Spleen (tissue), 11 donors: ENCODE measurements around the gene CERS3. TPM values are rescaled to one million over a fixed set of nuclear protein-coding genes. Genes with fewer than 3 reads are reported as not detected.
A peak's percentile ranks its signal among the peaks of the same experiment; 100 is the strongest.

Source experiments
- DNase-seq: peaks from one replicate; pipeline ENCODE4 v3.0.0-alpha.2; 2020
- H3K27ac ChIP-seq, 8 donors: fragments of 200-600 bp; sonication (generic) in 7 of 8; 1 replicate in 4 of 8; 2 replicates in 4 of 8; pipeline versions ENCODE4 v1.5.0 to v1.8.0; 2016 to 2021; ENCODE audit warnings: inconsistent platforms in 4 of 8, mild to moderate bottlenecking in 4 of 8, moderate library complexity in 1 of 8
- H3K27me3 ChIP-seq, 7 donors: fragments of 200-600 bp; sonication (generic) in 6 of 7; replicated peaks in 1 of 7; 1 replicate in 4 of 7; 2 replicates in 3 of 7; pipeline versions ENCODE4 v1.5.0 to v1.8.0; 2016 to 2021; ENCODE audit warnings: inconsistent platforms in 3 of 7, mild to moderate bottlenecking in 1 of 7
- H3K36me3 ChIP-seq, 6 donors: fragments of 200-600 bp; sonication (generic) in 5 of 6; 1 replicate in 4 of 6; 2 replicates in 2 of 6; pipeline versions ENCODE4 v1.5.0 to v1.8.0; 2016 to 2021; ENCODE audit warnings: inconsistent platforms in 2 of 6
- H3K4me1 ChIP-seq, 6 donors: fragments of 200-600 bp; sonication (generic) in 5 of 6; 1 replicate in 3 of 6; 2 replicates in 3 of 6; pipeline versions ENCODE4 v1.5.0 to v1.8.0; 2016 to 2021; ENCODE audit warnings: inconsistent platforms in 3 of 6
- H3K4me3 ChIP-seq, 8 donors: fragments of 200-600 bp; sonication (generic) in 7 of 8; 1 replicate in 4 of 8; 2 replicates in 4 of 8; pipeline versions ENCODE4 v1.5.0 to v1.8.0; 2016 to 2021; ENCODE audit warnings: inconsistent platforms in 4 of 8, mild to moderate bottlenecking in 4 of 8, moderate library complexity in 2 of 8
- H3K9me3 ChIP-seq, 8 donors: fragments of 200-600 bp; sonication (generic) in 7 of 8; 1 replicate in 4 of 8; 2 replicates in 4 of 8; pipeline versions ENCODE4 v1.5.0 to v1.8.0; 2016 to 2021; ENCODE audit warnings: inconsistent platforms in 4 of 8
- CTCF ChIP-seq, 11 experiments: fragments of 200-600 bp in 7 of 11; fragments of 450-650 bp in 4 of 11; sonication (generic) in 4 of 11; IDR thresholded peaks in 8 of 11; conservative IDR thresholded peaks in 3 of 11; 1 replicate in 7 of 11; 2 replicates in 4 of 11; pipeline versions ENCODE4 v1.4.0 to v1.8.0; 2016 to 2021; ENCODE audit warnings: antibody characterized with exemption in 11 of 11, inconsistent platforms in 4 of 11, mild to moderate bottlenecking in 1 of 11
- POLR2A ChIP-seq, 3 donors: fragments of 450-650 bp; IDR thresholded peaks; one replicate each; pipeline ENCODE4 v1.5.1; 2017; ENCODE audit warnings: antibody characterized with exemption in 3 of 3, mild to moderate bottlenecking in 1 of 3
- POLR2AphosphoS5 ChIP-seq, 3 donors: sonication (generic); formaldehyde crosslinking; IDR thresholded peaks; one replicate each; pipeline ENCODE4 v1.5.1; 2017; ENCODE audit warnings: antibody characterized with exemption in 3 of 3
- WGBS, 5 donors: extraction: QIAGEN DNeasy Blood & Tissue Kit in 3 of 5; methylation state at CpG; one replicate each; pipeline versions ENCODE4 v1.1.5 to v1.1.7; 2013 to 2018; 5-methylcytosine and 5-hydroxymethylcytosine counted together
- intact Hi-C: fragments of 100-400 bp; cut with DNase I; formaldehyde crosslinking; loops from one replicate; pipeline ENCODE4 v1.15.0; 2023; ENCODE audit warnings: low total_unique reads
- polyA plus RNA-seq, 3 donors: library from polyadenylated mRNA; stranded (reverse); fragments of 200-250 nt; gene quantifications; one replicate each; pipeline ENCODE4 v1.2.1, GENCODE V29; 2013
- total RNA-seq, 7 donors: library from RNA; depleted of rRNA in 3 of 7; stranded (reverse); fragments of >200 nt in 3 of 7; fragmentation: NEBNext Ultra II Directional in 4 of 7; extraction: Animal tissue kit (Norgen Biotek cat#: 25700) in 4 of 7; gene quantifications; one replicate each; pipeline versions ENCODE4 v1.1.0 to v1.2.1, GENCODE V29; 2016 to 2021
- donor health status: healthy with polysubstance abuse.
- donor health status: DM: no; HTN: no; CAD: no; lungs with moderate emphysema.
- donor health status: DM: no; HTN: no; CAD: no.
- donor health status: Bipolar disorder and iron deficiency.
- donor health status: healthy.
- donor health status: DM: no; HTN: no; CAD: no.
- donor health status: DM: yes; HTN: yes; CAD: no.

Gene CERS3
- total and polyA plus RNA-seq, 10 donors = 0.04 to 0.41 (median 0.23) TPM; not detected in 4

- peaks cover 0 to 4% (median 0%) of the 10 kb centered on the region in 6 donors for H3K36me3 ChIP-seq
- no peak overlapping the region for H3K27ac ChIP-seq
- H3K4me3 ChIP-seq = no peak overlapping the region
- peaks cover 0 to 42% (median 0%) of the 10 kb centered on the region in 7 donors for H3K27me3 ChIP-seq
- peaks cover 0 to 72% (median 53%) of the 10 kb centered on the region in 8 donors for H3K9me3 ChIP-seq
- no peak for TF ChIP-seq POLR2AphosphoS5 (IDR thresholded peaks at IDR 0.05)
- peak in 1 of 11 experiments; percentile 0 for TF ChIP-seq CTCF (IDR thresholded peaks at IDR 0.05 in 8 of 11, conservative IDR thresholded peaks at IDR 0.05 in 3 of 11)
- H3K4me1 ChIP-seq = no peaks in the 10 kb centered on the region
- 70 to 82% (median 78%) methylated on average over 7 to 10 of the region's 10 CpGs for WGBS, 5 donors
- intact Hi-C loops = no loop called here
- DNase-seq = no peak
Observed at GRCh38 chr15:100384108-100384410, 144.7 kb downstream of the CERS3 start.

- Histone ChIP-seq H3K9me3 (peaks cover 0 to 73% (median 49%) of the 10 kb centered on the region in 8 donors), H3K4me1 (no peaks in the 10 kb centered on the region), H3K4me3 (no peak overlapping the region), H3K36me3 (peaks cover 0 to 4% (median 0%) of the 10 kb centered on the region in 6 donors), H3K27me3 (peaks cover 0 to 48% (median 0%) of the 10 kb centered on the region in 7 donors), H3K27ac (no peak overlapping the region)
- 26 to 37% (median 29%) methylated on average over 3 of the region's 3 CpGs for WGBS, 5 donors
- TF ChIP-seq POLR2AphosphoS5 (IDR thresholded peaks at IDR 0.05) (no peak), CTCF (IDR thresholded peaks at IDR 0.05 in 8 of 11, conservative IDR thresholded peaks at IDR 0.05 in 3 of 11) (peak in 7 of 11 experiments; percentile 18 to 46 (median 32)), POLR2A (IDR thresholded peaks at IDR 0.05) (no peak)
- DNase-seq = no peak
- intact Hi-C loops = no loop called here
Observed at GRCh38 chr15:100383302-100384107, 145.2 kb downstream of the CERS3 start.

- WGBS, 5 donors = 25 to 33% (median 31%) methylated on average over 7 to 8 of the region's 8 CpGs
- DNase-seq = no peak
- Histone ChIP-seq H3K4me3 (peak overlapping the region in 1 of 8 donors; percentile 59), H3K36me3 (no peaks in the 10 kb centered on the region), H3K27me3 (peaks cover 0 to 57% (median 17%) of the 10 kb centered on the region in 7 donors), H3K4me1 (peaks cover 0 to 10% (median 4%) of the 10 kb centered on the region in 6 donors), H3K27ac (no peak overlapping the region), H3K9me3 (peaks cover 0 to 40% (median 16%) of the 10 kb centered on the region in 8 donors)
- TF ChIP-seq POLR2AphosphoS5 (IDR thresholded peaks at IDR 0.05) (no peak), CTCF (IDR thresholded peaks at IDR 0.05 in 8 of 11, conservative IDR thresholded peaks at IDR 0.05 in 3 of 11) (no peak), POLR2A (IDR thresholded peaks at IDR 0.05) (no peak)
- intact Hi-C loops = no loop called here
Observed at GRCh38 chr15:100373942-100374341, 154.8 kb downstream of the CERS3 start.

DNA sequence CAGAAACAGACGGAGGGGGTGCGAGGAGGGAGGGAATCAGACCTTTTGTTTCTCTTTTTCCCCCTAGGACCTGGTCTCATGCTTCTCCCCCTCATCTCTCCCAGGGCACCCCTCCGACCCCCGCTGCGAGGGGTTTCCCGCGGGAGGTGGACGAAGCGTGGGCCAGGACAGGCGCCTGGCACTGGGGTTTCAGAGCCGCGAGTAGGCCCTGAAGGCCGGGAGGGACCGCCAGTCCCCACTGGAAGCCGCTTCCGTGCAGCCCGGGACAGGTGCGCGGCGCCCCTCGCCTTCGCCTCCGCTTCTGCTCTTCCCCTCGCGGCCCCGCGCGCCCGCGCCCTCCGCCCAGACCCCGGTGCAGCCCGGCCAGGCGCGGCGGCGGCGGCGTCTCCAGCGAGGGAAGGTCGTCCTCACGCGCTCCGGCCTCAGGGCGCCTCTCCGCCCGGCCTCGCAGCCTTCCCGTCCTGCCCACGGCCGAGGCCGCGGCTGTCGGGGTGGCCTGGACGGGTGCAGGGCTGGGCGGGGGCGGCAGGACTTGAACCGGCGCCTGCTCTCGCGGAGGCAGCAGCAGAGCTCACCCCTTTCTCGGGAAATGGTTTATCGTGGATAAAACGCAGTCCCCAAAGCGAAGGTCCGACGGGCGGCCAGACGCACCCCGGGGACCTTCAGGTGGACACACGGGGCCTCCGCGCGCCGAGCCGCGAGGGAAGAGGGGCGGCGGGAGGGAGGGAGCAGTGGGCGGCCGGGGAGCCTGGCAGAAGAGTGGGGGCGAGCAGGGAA lies 155.4 kb downstream of the CERS3 start:
- H3K4me3 ChIP-seq = peak overlapping the region in 7 of 8 donors; percentile 2 to 59 (median 20)
- no peak for DNase-seq
- H3K9me3 ChIP-seq = peaks cover 0 to 34% (median 16%) of the 10 kb centered on the region in 8 donors
- H3K27ac ChIP-seq = peak overlapping the region in 2 of 8 donors; percentile 37 to 38
- H3K4me1 ChIP-seq = peaks cover 0 to 10% (median 4%) of the 10 kb centered on the region in 6 donors
- intact Hi-C loops = no loop called here
- 3 to 6% (median 4%) methylated on average over 42 to 82 of the region's 82 CpGs for WGBS, 5 donors
- TF ChIP-seq POLR2AphosphoS5 (IDR thresholded peaks at IDR 0.05) = no peak
- no peak for TF ChIP-seq POLR2A (IDR thresholded peaks at IDR 0.05)
- TF ChIP-seq CTCF (IDR thresholded peaks at IDR 0.05 in 8 of 11, conservative IDR thresholded peaks at IDR 0.05 in 3 of 11) = no peak
- H3K27me3 ChIP-seq = peaks cover 0 to 50% (median 17%) of the 10 kb centered on the region in 7 donors
- H3K36me3 ChIP-seq = no peaks in the 10 kb centered on the region
